Spleen (tissue), 7 donors: ENCODE results near the gene HCFC1.

Experiments used
- POLR2A ChIP-seq, 3 donors: fragments of 450-650 bp; IDR thresholded peaks; one replicate each; pipeline ENCODE4 v1.5.1; 2017; ENCODE audit warnings: antibody characterized with exemption in 3 of 3, mild to moderate bottlenecking in 1 of 3
- TF ChIP-seq, protein P1 (sequence below), 11 experiments: fragments of 200-600 bp in 7 of 11; fragments of 450-650 bp in 4 of 11; sonication (generic) in 4 of 11; IDR thresholded peaks in 8 of 11; conservative IDR thresholded peaks in 3 of 11; 1 replicate in 7 of 11; 2 replicates in 4 of 11; pipeline versions ENCODE4 v1.4.0 to v1.8.0; 2016 to 2021; ENCODE audit warnings: antibody characterized with exemption in 11 of 11, inconsistent platforms in 4 of 11, mild to moderate bottlenecking in 1 of 11
- donor health status: DM: no; HTN: no; CAD: no; lungs with moderate emphysema.
- donor health status: DM: no; HTN: no; CAD: no.
- donor health status: DM: no; HTN: no; CAD: no.

DNA sequence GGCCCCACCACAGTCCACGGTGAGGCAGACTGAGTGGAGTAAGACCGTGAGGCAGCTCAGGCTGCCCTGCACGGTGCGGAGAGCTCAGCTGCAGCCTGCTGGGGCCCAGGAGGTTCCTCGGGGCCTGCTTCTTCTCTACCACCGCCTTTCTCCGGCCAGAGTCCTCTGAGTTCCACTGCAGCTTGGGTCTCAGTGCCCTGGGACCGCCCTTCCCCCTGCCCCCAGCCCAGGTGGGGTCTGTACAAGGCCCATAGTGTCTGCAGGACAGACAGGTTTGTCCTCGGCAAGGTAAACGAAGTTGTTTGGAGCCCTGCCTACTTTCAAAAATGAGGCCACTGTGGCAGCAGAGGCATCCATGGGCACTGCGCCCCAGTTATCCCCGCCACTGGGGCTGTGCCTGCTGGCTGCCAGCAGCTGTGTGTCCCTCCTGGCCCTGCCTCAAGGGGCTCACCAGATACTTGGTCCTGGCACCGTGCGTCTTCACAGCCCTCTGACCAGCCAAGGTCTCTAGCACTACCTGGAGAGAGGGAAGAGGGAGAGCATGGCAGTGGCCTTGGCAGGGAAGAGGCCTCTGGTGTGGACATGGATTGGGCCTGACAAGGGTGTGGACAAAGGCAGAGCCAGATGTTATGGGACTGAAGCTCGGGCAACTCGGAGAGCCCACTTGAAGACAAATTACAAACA lies 44.1 kb upstream of the HCFC1 start:
- no peak for TF ChIP-seq POLR2A (IDR thresholded peaks at IDR 0.05)
- TF ChIP-seq, protein P1, sequence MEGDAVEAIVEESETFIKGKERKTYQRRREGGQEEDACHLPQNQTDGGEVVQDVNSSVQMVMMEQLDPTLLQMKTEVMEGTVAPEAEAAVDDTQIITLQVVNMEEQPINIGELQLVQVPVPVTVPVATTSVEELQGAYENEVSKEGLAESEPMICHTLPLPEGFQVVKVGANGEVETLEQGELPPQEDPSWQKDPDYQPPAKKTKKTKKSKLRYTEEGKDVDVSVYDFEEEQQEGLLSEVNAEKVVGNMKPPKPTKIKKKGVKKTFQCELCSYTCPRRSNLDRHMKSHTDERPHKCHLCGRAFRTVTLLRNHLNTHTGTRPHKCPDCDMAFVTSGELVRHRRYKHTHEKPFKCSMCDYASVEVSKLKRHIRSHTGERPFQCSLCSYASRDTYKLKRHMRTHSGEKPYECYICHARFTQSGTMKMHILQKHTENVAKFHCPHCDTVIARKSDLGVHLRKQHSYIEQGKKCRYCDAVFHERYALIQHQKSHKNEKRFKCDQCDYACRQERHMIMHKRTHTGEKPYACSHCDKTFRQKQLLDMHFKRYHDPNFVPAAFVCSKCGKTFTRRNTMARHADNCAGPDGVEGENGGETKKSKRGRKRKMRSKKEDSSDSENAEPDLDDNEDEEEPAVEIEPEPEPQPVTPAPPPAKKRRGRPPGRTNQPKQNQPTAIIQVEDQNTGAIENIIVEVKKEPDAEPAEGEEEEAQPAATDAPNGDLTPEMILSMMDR (IDR thresholded peaks at IDR 0.05 in 8 of 11, conservative IDR thresholded peaks at IDR 0.05 in 3 of 11): no peak
